Measurements from ENCODE around the gene DHODH.
"Not testable (repeated sequence)": the region's sequence is repeated elsewhere in the genome, so short reads cannot be mapped to it uniquely, and the experiment has no call there.

DHODH gene

DNA sequence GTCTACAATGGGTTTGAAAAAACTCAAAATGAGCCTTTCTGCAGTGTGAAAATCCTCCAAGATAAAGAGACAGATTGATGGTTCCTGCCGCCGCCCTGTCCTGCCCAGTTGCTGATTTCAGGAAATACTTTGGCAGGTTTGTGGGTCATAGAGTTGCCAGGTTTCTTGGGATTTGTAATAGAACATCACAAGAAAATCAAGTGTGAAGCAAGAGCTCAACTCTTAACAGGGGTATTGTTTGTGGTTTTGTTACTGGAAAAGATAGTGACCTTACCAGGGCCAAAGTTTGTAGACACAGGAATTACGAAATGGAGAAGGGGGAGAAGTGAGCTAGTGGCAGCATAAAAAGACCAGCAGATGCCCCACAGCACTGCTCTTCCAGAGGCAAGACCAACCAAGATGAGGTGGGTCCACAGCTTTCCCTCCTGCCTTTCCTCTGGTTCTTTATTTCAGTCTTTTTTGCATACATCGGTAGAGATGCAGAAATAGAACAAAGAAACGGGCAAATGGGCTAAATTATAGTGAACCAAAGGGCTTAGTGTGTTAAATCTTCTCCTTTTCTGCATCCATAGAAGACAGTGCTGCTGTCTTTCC is 45.8 kb downstream of the DHODH start, which contains the start of gene HP:
HP (plus strand) TSS at position 252 of the 594 bp plus-strand sequence; CDS start at position 400, 148 bp downstream.
- not testable (repeated sequence) for DNase-seq (ENCODE audit: low read depth in 2 of 2)

DNA sequence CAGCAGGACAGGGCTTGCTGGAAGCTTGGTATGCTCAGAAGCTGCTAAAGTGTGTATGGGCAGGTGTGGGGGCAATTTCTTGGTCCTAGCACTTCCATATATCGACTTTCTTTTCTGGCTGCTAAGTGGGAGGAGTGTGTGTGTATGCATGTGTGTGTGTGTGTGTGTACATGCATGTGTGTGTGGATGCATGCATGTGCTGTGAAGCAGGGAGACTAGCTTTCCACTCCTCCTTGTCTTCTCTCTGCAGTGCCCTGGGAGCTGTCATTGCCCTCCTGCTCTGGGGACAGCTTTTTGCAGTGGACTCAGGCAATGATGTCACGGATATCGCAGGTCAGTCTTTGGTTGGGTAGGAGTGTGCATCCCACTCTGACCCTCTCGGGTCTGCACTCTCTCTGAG is 47.4 kb downstream of the DHODH start:
- no peak for DNase-seq (ENCODE audit: low read depth in 2 of 2)

DNA sequence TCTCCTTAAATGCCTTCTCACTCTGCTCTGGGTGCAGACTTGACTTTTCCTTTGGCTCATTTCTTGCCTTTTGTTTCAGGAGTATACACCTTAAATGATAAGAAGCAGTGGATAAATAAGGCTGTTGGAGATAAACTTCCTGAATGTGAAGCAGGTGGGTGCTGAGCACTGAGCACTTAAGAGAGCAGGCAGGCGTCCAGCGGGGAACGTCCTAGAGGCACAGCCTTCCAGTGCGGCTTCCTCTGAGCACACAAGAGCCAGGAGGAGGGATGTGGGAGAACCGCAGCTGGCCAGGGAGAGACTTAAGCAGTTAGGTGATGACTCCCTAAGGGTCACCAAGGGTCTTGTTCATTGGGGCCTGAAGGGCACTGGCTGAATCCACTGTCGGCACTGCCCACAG is 48.8 kb downstream of the DHODH start:
- DNase-seq (ENCODE audit: low read depth in 2 of 2): not testable (repeated sequence)

DNA sequence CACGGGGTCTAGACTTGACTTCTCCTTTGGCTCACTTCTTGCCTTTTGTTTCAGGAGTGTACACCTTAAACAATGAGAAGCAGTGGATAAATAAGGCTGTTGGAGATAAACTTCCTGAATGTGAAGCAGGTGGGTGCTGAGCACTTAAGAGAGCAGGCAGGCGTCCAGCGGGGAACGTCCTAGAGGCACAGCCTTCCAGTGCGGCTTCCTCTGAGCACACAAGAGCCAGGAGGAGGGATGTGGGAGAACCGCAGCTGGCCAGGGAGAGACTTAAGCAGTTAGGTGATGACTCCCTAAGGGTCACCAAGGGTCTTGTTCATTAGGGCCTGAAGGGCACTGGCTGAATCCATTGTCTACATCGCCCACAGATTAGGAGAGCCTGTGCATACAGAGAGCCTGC is 50.5 kb downstream of the DHODH start:
- not testable (repeated sequence) for DNase-seq (ENCODE audit: low read depth in 2 of 2)

DNA sequence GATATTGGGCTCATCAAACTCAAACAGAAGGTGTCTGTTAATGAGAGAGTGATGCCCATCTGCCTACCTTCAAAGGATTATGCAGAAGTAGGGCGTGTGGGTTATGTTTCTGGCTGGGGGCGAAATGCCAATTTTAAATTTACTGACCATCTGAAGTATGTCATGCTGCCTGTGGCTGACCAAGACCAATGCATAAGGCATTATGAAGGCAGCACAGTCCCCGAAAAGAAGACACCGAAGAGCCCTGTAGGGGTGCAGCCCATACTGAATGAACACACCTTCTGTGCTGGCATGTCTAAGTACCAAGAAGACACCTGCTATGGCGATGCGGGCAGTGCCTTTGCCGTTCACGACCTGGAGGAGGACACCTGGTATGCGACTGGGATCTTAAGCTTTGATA is 51.9 kb downstream of the DHODH start:
- DNase-seq (ENCODE audit: low read depth in 2 of 2): no peak

DNA sequence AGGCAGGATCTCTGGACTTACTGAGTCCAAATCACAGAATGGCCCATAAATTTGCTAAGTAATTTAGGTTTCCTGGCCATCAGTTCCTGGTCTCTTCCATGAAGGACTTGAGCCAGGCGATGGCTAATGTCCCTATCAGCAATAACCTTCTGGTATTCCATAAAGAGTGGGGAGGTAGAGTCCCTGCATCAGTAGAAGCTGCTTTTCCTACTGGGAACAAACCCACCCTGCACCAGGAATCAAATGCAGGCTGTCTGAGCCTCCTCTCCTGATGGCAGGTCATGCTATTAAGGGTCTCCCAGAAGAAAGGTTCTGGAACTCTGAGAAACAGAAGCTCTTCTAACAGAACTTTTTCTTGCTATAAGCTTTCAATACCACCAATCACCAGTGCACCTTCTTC is 53.0 kb downstream of the DHODH start:
- DNase-seq (ENCODE audit: low read depth in 2 of 2): no peak

DNA sequence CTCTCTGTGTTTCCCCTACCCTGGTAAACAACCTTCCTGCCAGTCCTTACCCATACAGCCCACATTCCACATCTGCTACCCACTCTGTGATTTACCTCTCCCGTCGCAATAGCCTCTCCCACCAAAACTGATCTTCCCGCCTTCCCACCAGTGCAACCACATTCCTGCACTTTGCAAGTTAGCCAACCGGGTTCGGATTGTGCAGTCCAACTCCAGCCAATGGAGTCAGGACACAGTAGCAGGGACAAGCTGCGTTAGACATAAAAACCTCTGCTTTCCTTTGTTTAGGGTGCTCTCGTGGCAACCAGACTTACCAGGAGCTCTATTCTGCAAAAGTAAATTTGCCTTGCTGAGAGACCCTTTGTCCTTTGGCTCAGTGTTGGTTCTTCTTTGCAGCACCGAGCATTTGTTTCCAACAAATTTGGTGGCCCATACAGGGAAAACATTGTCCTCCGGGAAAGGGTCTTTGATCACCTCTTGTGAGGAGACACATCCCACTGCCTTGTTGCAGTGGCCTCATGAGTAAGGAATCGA is 55.9 kb downstream of the DHODH start:
- no peak for DNase-seq (ENCODE audit: low read depth in 2 of 2)

DNA sequence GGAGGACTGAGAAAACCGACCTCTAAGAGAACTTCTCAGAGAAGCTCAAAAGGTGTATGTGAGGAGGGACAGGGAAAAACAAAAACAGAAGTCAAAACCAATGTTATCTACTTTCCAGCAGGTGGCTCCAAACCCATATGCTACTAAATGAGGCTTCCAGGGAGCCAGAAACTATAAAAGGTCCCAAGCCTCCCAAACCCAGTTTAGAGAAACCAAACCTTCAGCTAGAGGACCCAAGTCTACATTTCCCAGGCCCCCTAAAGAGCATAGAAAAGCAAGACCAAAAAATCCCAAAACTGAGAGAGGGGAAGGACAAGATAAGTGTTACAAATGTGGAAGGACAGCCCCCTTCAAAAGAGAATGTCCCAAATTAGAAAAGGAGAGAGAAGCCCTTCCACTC is 58.2 kb downstream of the DHODH start:
- no peak for DNase-seq (ENCODE audit: low read depth in 2 of 2)

DNA sequence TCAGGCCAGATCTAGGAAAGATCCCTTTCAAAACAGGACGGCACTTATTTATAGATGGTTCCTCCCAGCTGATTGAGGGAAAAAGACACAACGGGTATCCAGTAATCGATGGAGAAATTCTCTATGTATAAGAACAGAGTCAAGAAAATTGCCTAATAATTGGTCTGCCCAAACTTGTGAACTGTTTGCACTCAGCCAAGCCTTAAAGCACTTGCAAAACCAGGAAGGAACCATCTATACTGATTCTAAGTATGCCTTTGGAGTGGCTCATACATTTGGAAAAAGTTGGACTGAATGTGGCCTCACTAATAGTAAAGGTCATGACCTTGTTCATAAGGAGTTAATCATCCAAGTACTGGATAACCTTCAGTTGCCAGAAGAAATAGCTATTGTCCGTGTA is 60.4 kb downstream of the DHODH start:
- no peak for DNase-seq (ENCODE audit: low read depth in 2 of 2)

DNA sequence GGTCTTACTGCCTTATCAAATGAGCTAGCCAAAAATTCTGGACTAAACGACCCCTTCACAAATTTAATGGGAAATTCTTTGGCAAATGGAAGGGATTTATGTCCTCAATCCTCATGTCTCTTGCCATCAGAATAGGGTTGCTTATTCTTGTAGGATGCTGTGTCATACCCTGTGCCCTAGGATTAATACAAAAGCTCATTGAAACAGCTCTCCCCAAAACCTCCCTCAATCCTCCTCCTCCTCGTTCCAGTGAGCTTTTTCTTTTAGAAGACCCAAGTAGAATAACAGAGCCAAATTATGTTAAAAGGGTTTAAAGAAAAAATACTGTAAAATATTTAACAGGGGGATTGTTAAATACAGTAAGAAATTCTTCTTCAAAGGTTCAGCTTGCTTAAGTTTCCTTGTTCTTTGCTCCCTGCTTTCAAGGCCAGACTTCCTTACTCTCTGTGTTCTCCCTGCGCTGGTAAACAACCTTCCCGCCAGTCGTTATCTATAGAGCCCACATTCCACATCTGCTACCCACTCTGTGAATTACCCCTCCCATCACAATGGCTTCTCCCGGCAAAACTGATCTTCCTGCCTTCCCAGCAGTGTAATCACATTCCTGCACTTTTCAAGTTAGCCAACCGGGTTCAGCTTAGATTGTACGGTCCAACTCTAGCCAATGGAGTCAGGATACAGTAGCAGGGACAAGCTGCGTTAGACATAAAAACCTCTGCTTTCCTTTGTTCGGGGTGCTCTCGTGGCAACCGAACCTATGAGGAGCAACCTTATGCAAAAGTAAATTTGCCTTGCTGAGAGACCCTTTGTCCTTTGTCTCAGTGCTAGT is 64.2 kb downstream of the DHODH start:
- no peak for DNase-seq (ENCODE audit: low read depth in 2 of 2)

DNA sequence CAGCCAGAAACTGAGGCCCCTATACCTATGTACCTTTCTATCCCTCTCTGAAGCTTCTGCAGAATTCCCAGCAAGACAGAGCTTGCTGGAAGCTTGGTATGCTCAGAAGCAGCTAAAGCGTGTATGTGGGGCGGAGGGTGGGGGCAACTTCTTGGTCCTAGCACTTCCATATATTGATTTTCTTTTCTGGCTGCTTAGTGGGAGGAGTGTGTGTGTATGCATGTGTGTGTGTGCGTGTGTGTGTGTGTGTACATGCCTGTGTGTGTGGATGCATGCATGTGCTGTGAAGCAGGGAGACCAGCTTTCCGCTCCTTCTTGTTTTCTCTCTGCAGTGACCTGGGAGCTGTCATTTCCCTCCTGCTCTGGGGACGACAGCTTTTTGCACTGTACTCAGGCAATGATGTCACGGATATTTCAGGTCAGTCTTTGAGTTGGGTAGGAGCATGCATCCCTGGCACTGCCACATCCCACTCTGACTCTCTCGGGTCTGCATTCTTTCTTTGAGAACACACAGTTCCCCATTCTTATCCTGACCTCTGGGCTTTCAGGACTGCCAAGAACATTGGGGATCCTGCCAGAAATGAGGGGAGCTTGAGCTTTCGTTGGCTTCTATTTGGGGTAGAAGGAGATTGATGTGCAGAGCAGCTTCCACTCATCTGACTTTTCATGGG is 65.2 kb downstream of the DHODH start:
- DNase-seq (ENCODE audit: low read depth in 2 of 2): no peak

DNA sequence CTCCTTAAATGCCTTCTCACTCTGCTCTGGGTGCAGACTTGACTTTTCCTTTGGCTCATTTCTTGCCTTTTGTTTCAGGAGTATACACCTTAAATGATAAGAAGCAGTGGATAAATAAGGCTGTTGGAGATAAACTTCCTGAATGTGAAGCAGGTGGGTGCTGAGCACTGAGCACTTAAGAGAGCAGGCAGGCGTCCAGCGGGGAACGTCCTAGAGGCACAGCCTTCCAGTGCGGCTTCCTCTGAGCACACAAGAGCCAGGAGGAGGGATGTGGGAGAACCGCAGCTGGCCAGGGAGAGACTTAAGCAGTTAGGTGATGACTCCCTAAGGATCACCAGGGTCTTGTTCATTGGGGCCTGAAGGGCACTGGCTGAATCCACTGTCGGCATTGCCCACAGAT is 66.5 kb downstream of the DHODH start:
- DNase-seq (ENCODE audit: low read depth in 2 of 2): not testable (repeated sequence)

All from stimulated activated CD4-positive, alpha-beta T cell treated with anti-CD3 and anti-CD28 coated beads, Interleukin-4, amount 100 ng/mL, for 48 hours (primary cell).